Activated T-helper 1 cell treated with Interleukin-2 at 50 U/mL for 16 hours (primary cell): ENCODE measurements around the gene CLSTN2.

Experiments used
- DNase-seq: peaks from one replicate; pipeline ENCODE4 v3.0.0-alpha.2; 2020; ENCODE audit warnings: low read depth

The CLSTN2 gene

GRCh38 chr3:140238646-140239314 is 303.8 kb downstream of the CLSTN2 start:
- DNase-seq: no peak

GRCh38 chr3:140242818-140243276 is 307.9 kb downstream of the CLSTN2 start:
- DNase-seq: no peak

- no peak for DNase-seq
These were observed 308.6 kb downstream of the CLSTN2 start for GRCh38 chr3:140243575-140243974.

GRCh38 chr3:140244893-140245292 is 309.9 kb downstream of the CLSTN2 start:
- DNase-seq: no peak

GRCh38 chr3:140246578-140246977 is 311.6 kb downstream of the CLSTN2 start:
- DNase-seq: no peak

- no peak for DNase-seq
These were observed 312.8 kb downstream of the CLSTN2 start for GRCh38 chr3:140247775-140248174.

- no peak for DNase-seq
These were observed 314.2 kb downstream of the CLSTN2 start for GRCh38 chr3:140249188-140249587.

- no peak for DNase-seq
These were observed 315.2 kb downstream of the CLSTN2 start for GRCh38 chr3:140250010-140250855.

GRCh38 chr3:140250945-140251344 is 316.0 kb downstream of the CLSTN2 start:
- DNase-seq: no peak

GRCh38 chr3:140251678-140252077 is 316.7 kb downstream of the CLSTN2 start:
- no peak for DNase-seq

GRCh38 chr3:140252812-140253656 is 318.0 kb downstream of the CLSTN2 start:
- no peak for DNase-seq

- no peak for DNase-seq
These were observed 323.3 kb downstream of the CLSTN2 start for GRCh38 chr3:140258222-140258724.

- DNase-seq: no peak
These were observed 330.3 kb downstream of the CLSTN2 start for GRCh38 chr3:140265302-140265701.

- no peak for DNase-seq
These were observed 333.1 kb downstream of the CLSTN2 start for GRCh38 chr3:140268103-140268502.

- no peak for DNase-seq
These were observed 333.6 kb downstream of the CLSTN2 start for GRCh38 chr3:140268610-140269009.

- no peak for DNase-seq
These were observed 335.3 kb downstream of the CLSTN2 start for GRCh38 chr3:140270329-140270728.

GRCh38 chr3:140273542-140274195 is 338.7 kb downstream of the CLSTN2 start:
- no peak for DNase-seq

GRCh38 chr3:140274429-140274828 is 339.4 kb downstream of the CLSTN2 start:
- DNase-seq: no peak

- DNase-seq: no peak
These were observed 341.7 kb downstream of the CLSTN2 start for GRCh38 chr3:140276703-140277102.

- DNase-seq: no peak
These were observed 342.9 kb downstream of the CLSTN2 start for GRCh38 chr3:140277886-140278285.

GRCh38 chr3:140284372-140284771 is 349.4 kb downstream of the CLSTN2 start:
- no peak for DNase-seq

- DNase-seq: no peak
These were observed 350.4 kb downstream of the CLSTN2 start for GRCh38 chr3:140285380-140285779.
